Endothelial cell of umbilical vein (primary cell): ENCODE data around the gene CIITA. TPM values are rescaled to one million over a fixed set of nuclear protein-coding genes. Genes with fewer than 3 reads are reported as not detected.

Experiments used
- BruUV-seq: library from RNA; stranded (reverse); fragments of 400-500 nt; replicated peaks from 2 replicates; lab custom pipeline; 2021; lab: Mats Ljungman, UMichigan
- CTCF ChIA-PET: fragments of 300-600, 350-600 bp; sonication (Branson Sonifier 250); formaldehyde crosslinking; loops from one replicate; lab custom pipeline; 2021; ENCODE audit warnings: antibody characterized with exemption, inconsistent platforms; lab: Charles Lee
- POLR2A ChIA-PET: fragments of 300-600, 350-600 bp; sonication (Branson Sonifier 250); formaldehyde crosslinking; loops from one replicate; lab custom pipeline; 2021; ENCODE audit warnings: antibody characterized with exemption, inconsistent platforms; lab: Charles Lee
- DNase-seq: peaks from one replicate; pipeline ENCODE4 v3.0.0-alpha.2; 2011; ENCODE audit warnings: low read depth, low spot score
- FAIRE-seq: peaks from 2 replicates; lab custom pipeline; 2011; peaks lifted over from hg19 to GRCh38; lab: Jason Lieb, UNC
- H2AFZ ChIP-seq: 2 replicates; pipeline ENCODE4 v1.6.0; 2012; ENCODE audit warnings: low read depth, low read length, control low read depth, inconsistent platforms
- H3K27ac ChIP-seq: 2 replicates; pipeline ENCODE4 v1.5.1; 2011; ENCODE audit warnings: low read depth, mild to moderate bottlenecking, control low read depth, low read length, moderate library complexity; ENCODE audit not compliant: insufficient read depth
- H3K27me3 ChIP-seq, 2 experiments: 2 replicates each; pipeline versions ENCODE4 v1.6.0 to v1.6.1; 2011; ENCODE audit warnings: low read length in 2 of 2, mixed read lengths in 1 of 2; ENCODE audit not compliant: control insufficient read depth in 2 of 2, insufficient read depth in 2 of 2
- H3K36me3 ChIP-seq, 2 experiments: 2 replicates in 1 of 2; 3 replicates in 1 of 2; pipeline ENCODE4 v1.5.1; 2011; ENCODE audit warnings: low read length in 2 of 2, mild to moderate bottlenecking in 1 of 2, moderate library complexity in 1 of 2; ENCODE audit not compliant: control insufficient read depth in 2 of 2, insufficient read depth in 2 of 2; ENCODE audit errors: extremely low read depth in 1 of 2
- H3K4me1 ChIP-seq: 3 replicates; pipeline ENCODE4 v1.5.1; 2011; ENCODE audit warnings: mild to moderate bottlenecking, low read length; ENCODE audit not compliant: control insufficient read depth, insufficient read depth; ENCODE audit errors: extremely low read depth
- H3K4me2 ChIP-seq: 2 replicates; pipeline ENCODE4 v1.6.1; 2011; ENCODE audit warnings: low read length, control low read depth, mixed read lengths; ENCODE audit not compliant: insufficient read depth
- H3K4me3 ChIP-seq, 3 experiments: fragments of 200-600 bp in 1 of 3; sonication (generic), shearing (Covaris generic) in 1 of 3; replicated peaks in 1 of 3; 2 replicates each; pipeline ENCODE4 v1.5.1; 2011 to 2016; ENCODE audit warnings: control low read depth in 3 of 3, low read length in 3 of 3, mild to moderate bottlenecking in 2 of 3, inconsistent platforms in 1 of 3, low read depth in 1 of 3, moderate library complexity in 1 of 3; ENCODE audit not compliant: insufficient read depth in 1 of 3
- H3K79me2 ChIP-seq: 2 replicates; pipeline ENCODE4 v1.6.0; 2012; ENCODE audit warnings: low read length, inconsistent platforms; ENCODE audit not compliant: control insufficient read depth, insufficient read depth
- H3K9ac ChIP-seq: replicated peaks from 2 replicates; pipeline ENCODE3; 2011; ENCODE audit warnings: low read length, control low read depth; ENCODE audit not compliant: insufficient read depth; ENCODE audit errors: extremely low read depth
- H3K9me1 ChIP-seq: replicated peaks from 3 replicates; pipeline ENCODE4 v1.6.0; 2011; ENCODE audit warnings: mild to moderate bottlenecking, low read length; ENCODE audit not compliant: control insufficient read depth, insufficient read depth; ENCODE audit errors: extremely low read depth
- H3K9me3 ChIP-seq: replicated peaks from 2 replicates; pipeline ENCODE4 v1.5.1; 2012; ENCODE audit warnings: low read length, inconsistent platforms; ENCODE audit not compliant: control insufficient read depth, insufficient read depth
- H4K20me1 ChIP-seq: replicated peaks from 2 replicates; pipeline ENCODE3; 2011; ENCODE audit warnings: mild to moderate bottlenecking, low read length; ENCODE audit not compliant: control insufficient read depth, insufficient read depth; ENCODE audit errors: extremely low read depth
- CTCF ChIP-seq, 2 donors: IDR thresholded peaks; 1 replicate in 1 of 2; 2 replicates in 1 of 2; pipeline ENCODE4 v1.5.1; 2011; ENCODE audit warnings: low read length in 2 of 2, mild to moderate bottlenecking in 2 of 2, moderate library complexity in 2 of 2, control low read depth in 1 of 2, inconsistent platforms in 1 of 2, low read depth in 1 of 2; ENCODE audit not compliant: insufficient read depth in 1 of 2; ENCODE audit errors: extremely low read depth in 1 of 2
- EZH2 ChIP-seq: IDR thresholded peaks from 2 replicates; pipeline ENCODE4 v1.6.1; 2012; ENCODE audit warnings: borderline replicate concordance, low read depth, mild to moderate bottlenecking, moderate library complexity, low read length, inconsistent platforms; ENCODE audit not compliant: severe bottlenecking
- FOS ChIP-seq: IDR thresholded peaks from 2 replicates; pipeline ENCODE4 v1.6.1; 2011; ENCODE audit warnings: mild to moderate bottlenecking, low read length, moderate library complexity, borderline replicate concordance; ENCODE audit not compliant: insufficient read depth
- JUN ChIP-seq: IDR thresholded peaks from 2 replicates; pipeline ENCODE4 v1.6.1; 2011; ENCODE audit warnings: borderline replicate concordance, low read depth; ENCODE audit not compliant: insufficient read length, insufficient read depth
- MAX ChIP-seq: IDR thresholded peaks from 2 replicates; pipeline ENCODE4 v1.6.1; 2011; ENCODE audit not compliant: insufficient read depth, insufficient read length
- MYC ChIP-seq: IDR thresholded peaks from one replicate; pipeline ENCODE4 v1.6.1; 2011; ENCODE audit warnings: mild to moderate bottlenecking, low read depth, low read length
- POLR2AphosphoS5 ChIP-seq: IDR thresholded peaks from 2 replicates; pipeline ENCODE4 v1.6.1; 2012; ENCODE audit warnings: low read depth, mild to moderate bottlenecking, control low read depth, low read length, moderate library complexity; ENCODE audit not compliant: insufficient read depth
- dilution Hi-C: fragments of 300-500 bp; cut with MboI; formaldehyde crosslinking; loops from one replicate; pipeline ENCODE4 v1.15.0; 2019; ENCODE audit warnings: low sequenced_read_pairs; ENCODE audit not compliant: extremely low pct_ligation_motif_present
- intact Hi-C: fragments of 100-400 bp; cut with micrococcal nuclease; formaldehyde crosslinking; loops from one replicate; pipeline ENCODE4 v1.10.0; 2022
- polyA plus RNA-seq, 4 experiments: library from polyadenylated mRNA; depleted of rRNA in 3 of 4; stranded (reverse) in 3 of 4; unstranded in 1 of 4; fragments of >200 nt; gene quantifications; 2 replicates each; pipeline versions ENCODE4 v1.2.1 to v1.2.3, GENCODE V29; 2011 to 2012; ENCODE audit warnings: missing spikeins in 1 of 4
- total RNA-seq: library from RNA; stranded (reverse); gene quantifications from 2 replicates; pipeline ENCODE4 v1.2.3, GENCODE V29; 2021

CIITA gene
- total and polyA plus RNA-seq, 2 donors (not counting 3 experiments of a cell fraction or from before 2014, with no cell fraction given), result not detected

GRCh38 chr16:10885246-10885645 lies 8.2 kb downstream of the CIITA start:
- Histone ChIP-seq H3K36me3 (no peaks in the 10 kb centered on the region), H3K9me3 (no peaks in the 10 kb centered on the region), H3K4me2 (no peak overlapping the region), H3K9ac (no peak overlapping the region), H3K27me3 (no peaks in the 10 kb centered on the region), H3K27ac (no peak overlapping the region), H3K4me3 (no peak overlapping the region), H3K79me2 (no peaks in the 10 kb centered on the region), H3K4me1 (no peaks in the 10 kb centered on the region), H2AFZ (no peak overlapping the region), H4K20me1 (no peaks in the 10 kb centered on the region), H3K9me1 (no peaks in the 10 kb centered on the region)
- intact Hi-C loops, result no loop called here
- ChIA-PET CTCF (no interaction called here), POLR2A (no interaction called here)
- FAIRE-seq, result no peak
- TF ChIP-seq MYC, result no peak
- no peak for TF ChIP-seq EZH2
- no peak for TF ChIP-seq JUN
- no peak for TF ChIP-seq POLR2AphosphoS5
- TF ChIP-seq MAX, result no peak
- no peak for TF ChIP-seq FOS
- no peak for DNase-seq
- dilution Hi-C loops, result no loop called here
- no TSS peak for BruUV-seq

- DNase-seq (no peak), FAIRE-seq (no peak)
- no peak overlapping the region for H3K9ac ChIP-seq
- H3K4me1 ChIP-seq, result no peaks in the 10 kb centered on the region
- H3K4me2 ChIP-seq, result no peak overlapping the region
- intact Hi-C loops (no loop called here), dilution Hi-C loops (no loop called here)
- BruUV-seq, result no TSS peak
- H3K36me3 ChIP-seq, result no peaks in the 10 kb centered on the region
- CTCF ChIA-PET, result no interaction called here
- POLR2A ChIA-PET, result no interaction called here
- no peaks in the 10 kb centered on the region for H3K9me1 ChIP-seq
- H3K79me2 ChIP-seq, result no peaks in the 10 kb centered on the region
- no peaks in the 10 kb centered on the region for H3K9me3 ChIP-seq
- no peak overlapping the region for H2AFZ ChIP-seq
- H3K27ac ChIP-seq, result no peak overlapping the region
- no peaks in the 10 kb centered on the region for H3K27me3 ChIP-seq
- TF ChIP-seq CTCF (IDR thresholded peaks at IDR 0.05; ENCODE audit: extremely low read depth in 1 of 2, insufficient read depth in 1 of 2, low read depth in 1 of 2, low read length in 2 of 2) (no peak), FOS (no peak), JUN (no peak)
- H4K20me1 ChIP-seq, result no peaks in the 10 kb centered on the region
- no peak overlapping the region for H3K4me3 ChIP-seq
Observed at GRCh38 chr16:10888320-10888937, 11.4 kb downstream of the CIITA start.
